C4-2B (cell line): Measurements from ENCODE around the gene FBXO21.

Experiments
- ZFX ChIP-seq: fragments of 450-650 bp; IDR thresholded peaks from 2 replicates; pipeline ENCODE4 v1.6.1; 2017
- TF ChIP-seq, protein P1 (sequence below): fragments of 450-650 bp; conservative IDR thresholded peaks from 2 replicates; pipeline ENCODE4 v1.5.1; 2017; ENCODE audit warnings: mild to moderate bottlenecking

- no peak for TF ChIP-seq ZFX
- TF ChIP-seq, protein P1, sequence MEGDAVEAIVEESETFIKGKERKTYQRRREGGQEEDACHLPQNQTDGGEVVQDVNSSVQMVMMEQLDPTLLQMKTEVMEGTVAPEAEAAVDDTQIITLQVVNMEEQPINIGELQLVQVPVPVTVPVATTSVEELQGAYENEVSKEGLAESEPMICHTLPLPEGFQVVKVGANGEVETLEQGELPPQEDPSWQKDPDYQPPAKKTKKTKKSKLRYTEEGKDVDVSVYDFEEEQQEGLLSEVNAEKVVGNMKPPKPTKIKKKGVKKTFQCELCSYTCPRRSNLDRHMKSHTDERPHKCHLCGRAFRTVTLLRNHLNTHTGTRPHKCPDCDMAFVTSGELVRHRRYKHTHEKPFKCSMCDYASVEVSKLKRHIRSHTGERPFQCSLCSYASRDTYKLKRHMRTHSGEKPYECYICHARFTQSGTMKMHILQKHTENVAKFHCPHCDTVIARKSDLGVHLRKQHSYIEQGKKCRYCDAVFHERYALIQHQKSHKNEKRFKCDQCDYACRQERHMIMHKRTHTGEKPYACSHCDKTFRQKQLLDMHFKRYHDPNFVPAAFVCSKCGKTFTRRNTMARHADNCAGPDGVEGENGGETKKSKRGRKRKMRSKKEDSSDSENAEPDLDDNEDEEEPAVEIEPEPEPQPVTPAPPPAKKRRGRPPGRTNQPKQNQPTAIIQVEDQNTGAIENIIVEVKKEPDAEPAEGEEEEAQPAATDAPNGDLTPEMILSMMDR, result no peak
These were observed 20.7 kb downstream of the FBXO21 start for GRCh38 chr12:117169548-117169947.
